Measurements from ENCODE around the gene LDHB.

DNA sequence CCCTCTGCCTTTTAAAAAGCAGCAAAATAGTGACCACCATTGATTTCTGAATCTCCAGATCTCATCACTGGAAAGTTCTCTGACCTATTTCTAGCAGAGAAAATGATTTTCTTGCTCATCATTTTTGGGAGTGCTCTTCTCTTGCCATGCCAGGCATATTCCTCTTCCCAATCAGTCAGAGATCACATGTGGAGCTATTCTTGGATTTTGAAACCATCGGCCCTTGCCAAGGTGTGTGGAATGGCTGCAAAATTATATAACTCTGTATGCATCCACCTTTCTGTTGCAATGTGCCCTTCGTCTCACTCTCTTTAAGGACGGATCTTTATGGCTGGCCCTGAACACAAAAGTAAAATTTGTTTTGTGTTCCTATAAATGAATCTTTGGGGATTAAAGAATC is 25.5 kb upstream of the LDHB start:
- no peak for TF ChIP-seq EZH2 (IDR thresholded peaks at IDR 0.05; ENCODE audit: borderline replicate concordance, low read depth, low read length, severe bottlenecking)
- TF ChIP-seq, protein P1, sequence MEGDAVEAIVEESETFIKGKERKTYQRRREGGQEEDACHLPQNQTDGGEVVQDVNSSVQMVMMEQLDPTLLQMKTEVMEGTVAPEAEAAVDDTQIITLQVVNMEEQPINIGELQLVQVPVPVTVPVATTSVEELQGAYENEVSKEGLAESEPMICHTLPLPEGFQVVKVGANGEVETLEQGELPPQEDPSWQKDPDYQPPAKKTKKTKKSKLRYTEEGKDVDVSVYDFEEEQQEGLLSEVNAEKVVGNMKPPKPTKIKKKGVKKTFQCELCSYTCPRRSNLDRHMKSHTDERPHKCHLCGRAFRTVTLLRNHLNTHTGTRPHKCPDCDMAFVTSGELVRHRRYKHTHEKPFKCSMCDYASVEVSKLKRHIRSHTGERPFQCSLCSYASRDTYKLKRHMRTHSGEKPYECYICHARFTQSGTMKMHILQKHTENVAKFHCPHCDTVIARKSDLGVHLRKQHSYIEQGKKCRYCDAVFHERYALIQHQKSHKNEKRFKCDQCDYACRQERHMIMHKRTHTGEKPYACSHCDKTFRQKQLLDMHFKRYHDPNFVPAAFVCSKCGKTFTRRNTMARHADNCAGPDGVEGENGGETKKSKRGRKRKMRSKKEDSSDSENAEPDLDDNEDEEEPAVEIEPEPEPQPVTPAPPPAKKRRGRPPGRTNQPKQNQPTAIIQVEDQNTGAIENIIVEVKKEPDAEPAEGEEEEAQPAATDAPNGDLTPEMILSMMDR (IDR thresholded peaks at IDR 0.05; ENCODE audit: borderline replicate concordance, extremely low read depth, low read length, poor library complexity, severe bottlenecking): no peak

Data from DND-41 (cell line).